CD14-positive monocyte (primary cell): Measurements from ENCODE around the gene DOK5. TPM values are rescaled to one million over a fixed set of nuclear protein-coding genes. Genes with fewer than 3 reads are reported as not detected.

Experiments
- DNase-seq, 3 donors: peaks; one replicate each; pipeline ENCODE4 v3.0.0-alpha.2; 2011 to 2022
- H2AFZ ChIP-seq: 2 replicates; pipeline ENCODE4 v1.6.0; 2012; ENCODE audit warnings: mild to moderate bottlenecking, low read depth, low read length, inconsistent platforms; ENCODE audit not compliant: insufficient read depth, poor library complexity, severe bottlenecking
- H3K27ac ChIP-seq, 2 donors: 1 replicate in 1 of 2; 2 replicates in 1 of 2; pipeline ENCODE4 v1.5.1; 2012 to 2013; ENCODE audit warnings: low read length in 2 of 2, control low read depth in 1 of 2, inconsistent platforms in 1 of 2, low read depth in 1 of 2, mild to moderate bottlenecking in 1 of 2
- H3K27me3 ChIP-seq, 2 donors: one replicate each; pipeline versions ENCODE4 v1.6.0 to v1.6.1; 2011 to 2013; ENCODE audit warnings: low read length in 2 of 2; ENCODE audit not compliant: control insufficient read depth in 2 of 2, insufficient read depth in 2 of 2
- H3K36me3 ChIP-seq, 2 donors: replicated peaks in 1 of 2; 1 replicate in 1 of 2; 2 replicates in 1 of 2; pipeline versions ENCODE4 v1.5.1 to v1.6.1; 2012 to 2013; ENCODE audit warnings: low read length in 2 of 2, control low read depth in 1 of 2, inconsistent platforms in 1 of 2, mild to moderate bottlenecking in 1 of 2; ENCODE audit not compliant: insufficient read depth in 2 of 2, control insufficient read depth in 1 of 2
- H3K4me1 ChIP-seq, 2 donors: 1 replicate in 1 of 2; 2 replicates in 1 of 2; pipeline versions ENCODE4 v1.5.1 to v1.6.1; 2012 to 2013; ENCODE audit warnings: low read length in 2 of 2, control low read depth in 1 of 2, inconsistent platforms in 1 of 2, mild to moderate bottlenecking in 1 of 2, moderate library complexity in 1 of 2; ENCODE audit not compliant: insufficient read depth in 2 of 2, control insufficient read depth in 1 of 2
- H3K4me2 ChIP-seq: replicated peaks from 2 replicates; pipeline ENCODE3; 2012; ENCODE audit warnings: low read length, moderate library complexity, mild to moderate bottlenecking; ENCODE audit not compliant: poor library complexity, severe bottlenecking; ENCODE audit errors: extremely low read depth
- H3K4me3 ChIP-seq, 3 experiments: fragments of 200-600 bp in 1 of 3; sonication (generic) in 1 of 3; replicated peaks in 1 of 3; 1 replicate in 2 of 3; 2 replicates in 1 of 3; pipeline ENCODE4 v1.5.1; 2011 to 2013; ENCODE audit warnings: low read length in 3 of 3, mild to moderate bottlenecking in 3 of 3, control low read depth in 2 of 3, low read depth in 2 of 3, inconsistent platforms in 1 of 3, moderate library complexity in 1 of 3
- H3K79me2 ChIP-seq: 2 replicates; pipeline ENCODE4 v1.6.0; 2012; ENCODE audit warnings: mild to moderate bottlenecking, control low read depth, inconsistent platforms, low read length, moderate library complexity; ENCODE audit not compliant: insufficient read depth
- H3K9ac ChIP-seq: 2 replicates; pipeline ENCODE4 v1.6.0; 2017; ENCODE audit warnings: low read length, mild to moderate bottlenecking; ENCODE audit not compliant: insufficient read depth, poor library complexity, severe bottlenecking
- H3K9me3 ChIP-seq, 2 donors: replicated peaks in 1 of 2; 1 replicate in 1 of 2; 2 replicates in 1 of 2; pipeline versions ENCODE4 v1.5.1 to v1.6.1; 2012 to 2013; ENCODE audit warnings: low read length in 2 of 2, control low read depth in 1 of 2; ENCODE audit not compliant: control insufficient read depth in 1 of 2, insufficient read depth in 1 of 2
- H4K20me1 ChIP-seq: 2 replicates; pipeline ENCODE4 v1.6.0; 2012; ENCODE audit warnings: mild to moderate bottlenecking, low read length, control low read depth, moderate library complexity; ENCODE audit not compliant: insufficient read depth
- H3K27ac Mint-ChIP-seq, 7 donors: one replicate each; pipeline ENCODE4 v1.8.0; 2020; ENCODE audit warnings: mild to moderate bottlenecking in 7 of 7, mixed read lengths in 7 of 7, moderate library complexity in 6 of 7, inconsistent platforms in 2 of 7
- H3K27me3 Mint-ChIP-seq, 3 donors: one replicate each; pipeline ENCODE4 v1.8.0; 2021 to 2022; ENCODE audit warnings: low read depth in 3 of 3, mild to moderate bottlenecking in 3 of 3, mixed read lengths in 3 of 3, moderate library complexity in 3 of 3, inconsistent platforms in 1 of 3
- H3K36me3 Mint-ChIP-seq, 2 donors: one replicate each; pipeline ENCODE4 v1.8.0; 2020; ENCODE audit warnings: mixed read lengths in 2 of 2, inconsistent platforms in 1 of 2, mild to moderate bottlenecking in 1 of 2
- H3K4me1 Mint-ChIP-seq: one replicate; pipeline ENCODE4 v1.8.0; 2020; ENCODE audit warnings: mild to moderate bottlenecking, mixed read lengths
- H3K4me3 Mint-ChIP-seq, 2 donors: one replicate each; pipeline ENCODE4 v1.8.0; 2020; ENCODE audit warnings: mild to moderate bottlenecking in 2 of 2, mixed read lengths in 2 of 2, moderate library complexity in 1 of 2
- H3K9me3 Mint-ChIP-seq, 7 donors: one replicate each; pipeline ENCODE4 v1.8.0; 2020 to 2022; ENCODE audit warnings: mixed read lengths in 7 of 7, mild to moderate bottlenecking in 6 of 7, moderate library complexity in 6 of 7, inconsistent platforms in 2 of 7
- CTCF ChIP-seq: fragments of 200-600 bp; IDR thresholded peaks from one replicate; pipeline ENCODE4 v1.8.0; 2022; ENCODE audit warnings: antibody characterized with exemption, mild to moderate bottlenecking
- WGBS: methylation state at CpG from one replicate; pipeline ENCODE4 v1.1.5; 2013; ENCODE audit warnings: missing lambda C conversion rate; ENCODE audit not compliant: insufficient coverage; 5-methylcytosine and 5-hydroxymethylcytosine counted together
- intact Hi-C, 2 donors: fragments of 100-400 bp; cut with micrococcal nuclease; formaldehyde crosslinking; loops; one replicate each; pipeline versions ENCODE4 v1.15.0 to v1.15.1; 2023
- polyA plus RNA-seq, 3 donors: library from polyadenylated mRNA; depleted of rRNA in 1 of 3; unstranded in 2 of 3; stranded (reverse) in 1 of 3; fragments of 300-500 nt in 2 of 3; fragments of >200 nt in 1 of 3; fragmentation: Illumina TruSeq in 2 of 3; gene quantifications; 1 replicate in 2 of 3; 2 replicates in 1 of 3; pipeline ENCODE4 v1.2.3, GENCODE V29; 2012 to 2021

The DOK5 gene
- polyA plus RNA-seq, 3 donors, result not detected

- Histone ChIP-seq H3K4me3 (no peak overlapping the region), H3K36me3 (no peaks in the 10 kb centered on the region), H3K27me3 (no peaks in the 10 kb centered on the region), H3K27ac (no peak overlapping the region), H3K4me1 (no peaks in the 10 kb centered on the region), H3K9me3 (no peaks in the 10 kb centered on the region), H3K4me2 (no peak overlapping the region), H4K20me1 (no peaks in the 10 kb centered on the region), H3K79me2 (no peaks in the 10 kb centered on the region), H2AFZ (no peak overlapping the region), H3K9ac (no peak overlapping the region)
- no peak overlapping the region for H3K4me3 Mint-ChIP-seq
- WGBS, result 60% methylated on average over 2 of the region's 3 CpGs
- H3K9me3 Mint-ChIP-seq, result peaks cover 0 to 5% (median 2%) of the 10 kb centered on the region in 7 donors
- peaks cover 0 to 2% (median 0%) of the 10 kb centered on the region in 3 donors for H3K27me3 Mint-ChIP-seq
- no peak for TF ChIP-seq CTCF
- no peaks in the 10 kb centered on the region for H3K36me3 Mint-ChIP-seq
- intact Hi-C loops, result no loop called here
- DNase-seq, result no peak
- no peak overlapping the region for H3K27ac Mint-ChIP-seq
- H3K4me1 Mint-ChIP-seq, result no peaks in the 10 kb centered on the region
Observed at GRCh38 chr20:54514028-54514607, 38.7 kb downstream of the DOK5 start.

GRCh38 chr20:54515793-54516628 lies 40.6 kb downstream of the DOK5 start:
- no peak for DNase-seq
- Histone ChIP-seq H4K20me1 (no peaks in the 10 kb centered on the region), H3K4me3 (no peak overlapping the region), H3K4me2 (no peak overlapping the region), H3K4me1 (no peaks in the 10 kb centered on the region), H3K27me3 (no peaks in the 10 kb centered on the region), H2AFZ (no peak overlapping the region), H3K36me3 (no peaks in the 10 kb centered on the region), H3K27ac (no peak overlapping the region), H3K79me2 (no peaks in the 10 kb centered on the region), H3K9ac (no peak overlapping the region), H3K9me3 (no peaks in the 10 kb centered on the region)
- no peak overlapping the region for H3K27ac Mint-ChIP-seq
- H3K4me1 Mint-ChIP-seq, result no peaks in the 10 kb centered on the region
- intact Hi-C loops, result no loop called here
- H3K4me3 Mint-ChIP-seq, result no peak overlapping the region
- H3K9me3 Mint-ChIP-seq, result peaks cover 0 to 5% (median 0%) of the 10 kb centered on the region in 7 donors
- TF ChIP-seq CTCF, result no peak
- H3K36me3 Mint-ChIP-seq, result no peaks in the 10 kb centered on the region
- 85% methylated on average over 2 of the region's 6 CpGs for WGBS
- peaks cover 0 to 2% (median 0%) of the 10 kb centered on the region in 3 donors for H3K27me3 Mint-ChIP-seq
